ENCODE measurements around the gene KLHL36.

The KLHL36 gene

DNA sequence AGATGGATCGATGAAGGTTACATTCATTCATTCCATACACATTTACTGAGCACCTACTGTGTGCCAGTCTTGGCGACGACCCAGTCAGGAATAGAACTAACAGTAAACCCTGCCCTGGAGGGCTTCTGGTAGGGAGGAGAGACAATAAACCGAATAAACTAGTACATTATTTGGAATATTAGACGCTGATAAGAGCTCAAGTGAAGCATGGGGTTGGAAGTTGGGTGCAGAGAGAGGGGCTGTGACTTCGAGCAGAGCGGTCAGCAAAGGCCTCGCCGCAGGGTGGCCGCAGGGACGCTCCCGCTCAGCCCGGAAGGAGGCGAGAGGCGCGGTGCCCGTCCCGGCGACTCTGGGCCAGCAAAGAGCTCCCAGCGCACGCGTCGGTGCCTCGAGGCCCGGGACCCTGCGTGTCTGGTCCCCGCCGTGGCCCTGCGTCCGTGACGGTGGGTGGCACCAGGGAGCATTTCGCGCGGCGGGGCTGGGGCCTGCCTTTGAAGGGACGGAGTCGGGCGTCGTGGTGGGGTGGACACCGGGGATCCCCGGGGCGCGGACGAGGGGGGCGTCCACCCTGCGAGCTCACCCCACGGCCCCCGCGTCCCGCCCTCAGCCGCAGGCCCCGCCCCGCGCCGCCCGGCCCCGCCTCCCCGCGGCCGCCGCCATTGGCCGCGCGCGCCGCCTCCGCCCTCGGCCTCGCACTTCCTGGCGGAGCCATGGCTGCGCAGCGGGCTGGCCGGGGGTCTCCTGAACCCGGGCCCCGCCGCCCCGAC, at the start of gene KLHL36:
KLHL36 (plus strand) TSS at position 684 of the 767 bp plus-strand sequence. CDS start 2,357 bp downstream, outside the sequence.
- Mint-ChIP-seq H3K27me3 (no peaks in the 10 kb centered on the region), H3K27ac (peak within 1 kb of the TSS; percentile 95), H3K9me3 (no peaks in the 10 kb centered on the region), H3K36me3 (peaks cover 13 to 26% of the 10 kb centered on the region in 2 donors), H3K4me3 (peak within 1 kb of the TSS; percentile 90 to 92), H3K4me1 (peaks cover 35 to 58% of the 10 kb centered on the region in 2 donors)
- peak; percentile 84 to 91 for ATAC-seq (replicated peaks)
- DNase-seq: peak; percentile 66

DNA sequence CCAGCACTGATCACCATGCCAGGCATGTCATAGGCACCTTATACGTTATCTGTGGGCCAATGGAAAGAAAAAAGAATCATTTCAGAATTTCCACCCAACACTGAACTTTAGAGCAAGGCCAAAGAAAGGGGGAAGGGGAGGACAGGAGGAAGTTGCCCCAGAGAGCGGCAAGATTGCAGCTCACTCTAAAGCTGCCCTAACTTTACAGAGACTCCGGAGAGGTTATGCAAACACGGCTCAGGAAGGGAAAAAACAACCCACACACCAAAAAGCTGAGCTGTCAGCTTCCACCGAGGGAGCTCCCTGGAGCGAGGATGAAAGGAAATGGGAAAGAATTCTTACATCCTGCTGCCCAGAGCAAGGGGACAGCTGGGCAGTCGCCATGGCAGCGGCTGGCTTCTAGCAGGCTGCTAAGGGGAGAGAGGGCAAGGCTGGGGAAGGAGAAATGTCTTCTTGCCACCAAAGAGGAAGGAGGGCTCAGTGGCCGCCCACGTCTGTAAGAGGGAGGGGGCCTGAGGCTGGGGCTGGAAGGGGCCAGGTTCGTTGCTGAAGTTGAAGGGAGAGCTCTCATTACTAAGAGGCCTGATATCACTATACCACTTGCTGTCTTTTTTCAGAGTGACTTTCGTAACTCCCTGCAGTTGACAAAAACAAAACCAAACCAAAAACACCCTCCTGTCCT, 48.6 kb upstream of the KLHL36 start:
- DNase-seq: peak; percentile 84
- peaks cover 38 to 49% of the 10 kb centered on the region in 2 donors for H3K36me3 Mint-ChIP-seq
- H3K27me3 Mint-ChIP-seq: no peaks in the 10 kb centered on the region
- H3K9me3 Mint-ChIP-seq: peaks cover 0 to 4% of the 10 kb centered on the region in 2 donors
- peak; percentile 71 to 72 for ATAC-seq (replicated peaks)
- H3K4me1 Mint-ChIP-seq: peaks cover 67 to 93% of the 10 kb centered on the region in 2 donors
- H3K27ac Mint-ChIP-seq: peak overlapping the region; percentile 98
- peak overlapping the region; percentile 84 to 87 for H3K4me3 Mint-ChIP-seq

DNA sequence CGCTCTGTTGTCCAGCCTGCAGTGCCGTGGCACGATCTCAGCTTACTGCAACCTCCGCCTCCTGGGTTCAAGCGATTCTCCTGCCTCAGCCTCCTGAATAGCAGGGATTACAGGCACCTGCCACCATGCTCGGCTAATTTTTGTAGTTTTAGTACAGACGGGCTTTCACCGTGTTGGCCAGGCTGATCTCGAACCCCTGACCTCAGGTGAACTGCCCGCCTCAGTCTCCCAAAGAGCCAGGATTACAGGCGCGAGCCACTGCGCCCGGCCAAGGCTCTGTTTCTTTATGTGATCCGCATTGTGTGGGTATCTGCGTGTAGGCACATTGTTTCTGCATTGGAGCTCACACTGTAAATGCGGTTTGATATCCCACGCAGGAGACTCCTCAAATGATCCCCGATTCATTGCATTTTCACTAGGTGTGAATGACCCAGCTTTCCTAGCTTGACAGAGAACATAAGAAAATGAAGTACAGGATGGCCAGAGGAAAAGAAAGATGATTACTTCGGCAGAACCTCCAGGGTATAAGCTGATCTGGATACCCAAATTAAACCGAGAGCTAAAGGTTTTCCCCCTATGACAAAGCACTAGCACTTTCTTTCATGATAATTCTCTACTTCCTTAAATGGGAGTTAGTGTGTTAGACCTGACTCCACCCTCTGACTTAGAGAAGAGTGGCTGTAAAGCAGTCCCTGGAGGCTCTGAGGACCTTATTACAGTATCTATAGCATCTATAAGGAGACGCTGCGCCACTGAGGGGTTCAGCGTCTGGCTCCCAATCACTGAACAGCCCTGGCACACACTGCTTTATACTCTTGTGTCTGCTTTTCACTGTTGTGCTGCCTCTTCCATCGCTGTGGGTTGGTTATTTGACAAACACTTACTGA, 47.7 kb upstream of the KLHL36 start:
- Mint-ChIP-seq H3K36me3 (peaks cover 34 to 50% of the 10 kb centered on the region in 2 donors), H3K4me3 (peak overlapping the region; percentile 70 to 87), H3K9me3 (peaks cover 1 to 4% of the 10 kb centered on the region in 2 donors), H3K27me3 (no peaks in the 10 kb centered on the region), H3K4me1 (peaks cover 62 to 93% of the 10 kb centered on the region in 2 donors), H3K27ac (peak overlapping the region; percentile 98)
- ATAC-seq (replicated peaks) (peak; percentile 75 to 76), DNase-seq (peak; percentile 58)

DNA sequence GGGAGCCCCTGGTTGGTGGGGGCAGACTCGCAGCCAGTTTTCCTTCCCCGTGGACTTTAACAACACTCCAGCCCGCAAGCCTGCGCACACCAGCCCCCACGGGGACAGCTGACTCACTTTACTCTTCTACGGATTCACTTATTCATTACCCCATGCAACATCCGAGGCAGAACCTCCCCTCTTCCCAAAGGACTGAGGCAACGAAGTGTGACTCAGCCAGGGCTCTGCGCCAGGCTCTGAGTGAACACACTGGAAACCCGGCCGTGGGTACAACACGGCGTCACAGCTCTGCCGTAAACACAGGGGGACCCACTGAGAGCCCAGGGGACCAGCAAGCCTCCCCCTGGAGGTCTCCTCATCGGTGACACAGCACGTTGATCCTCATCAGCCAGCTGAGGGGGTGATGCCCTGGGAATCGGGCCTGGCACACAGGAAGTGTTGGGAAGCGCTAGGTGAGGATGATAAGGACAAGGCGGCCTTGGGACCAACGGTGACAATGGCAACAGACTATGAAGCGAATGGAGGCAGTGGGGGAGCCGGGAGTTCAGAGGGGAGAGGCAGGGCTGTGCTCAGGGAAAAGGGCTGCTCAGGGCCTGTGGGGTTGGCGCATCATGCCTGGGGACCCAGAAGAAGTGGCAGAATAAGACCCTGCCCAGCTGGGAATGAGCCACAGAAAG, 45.0 kb upstream of the KLHL36 start:
- Mint-ChIP-seq H3K36me3 (peaks cover 47 to 59% of the 10 kb centered on the region in 2 donors), H3K4me3 (peak overlapping the region; percentile 34 to 73), H3K4me1 (peaks cover 63 to 93% of the 10 kb centered on the region in 2 donors), H3K27me3 (no peaks in the 10 kb centered on the region), H3K27ac (peak overlapping the region; percentile 82), H3K9me3 (peaks cover 4 to 6% of the 10 kb centered on the region in 2 donors)
- DNase-seq (no peak), ATAC-seq (replicated peaks) (no peak)

DNA sequence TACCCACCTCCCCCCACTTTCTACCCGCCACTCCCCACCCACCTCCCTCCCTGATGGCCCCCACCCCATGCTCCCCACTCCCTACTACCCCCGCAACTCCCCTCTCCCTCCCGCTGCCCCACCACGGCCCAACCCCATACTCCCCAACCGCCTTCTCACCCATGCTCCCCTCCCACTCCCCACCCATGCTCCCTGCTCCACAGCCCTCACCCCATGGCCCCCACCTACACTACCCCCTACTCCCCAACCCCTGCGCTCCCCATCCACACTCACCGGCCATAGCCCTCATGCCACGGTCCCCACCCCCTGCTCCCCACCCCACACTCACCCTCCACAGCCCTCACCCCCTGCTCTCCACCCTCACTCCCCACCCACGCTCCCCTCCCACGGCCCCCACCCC, 44.4 kb upstream of the KLHL36 start:
- Mint-ChIP-seq H3K9me3 (peaks cover 4 to 6% of the 10 kb centered on the region in 2 donors), H3K27ac (peak overlapping the region; percentile 88), H3K27me3 (no peaks in the 10 kb centered on the region), H3K4me1 (peaks cover 65 to 96% of the 10 kb centered on the region in 2 donors), H3K36me3 (peaks cover 52 to 63% of the 10 kb centered on the region in 2 donors), H3K4me3 (peak overlapping the region in 1 of 2 donors; percentile 73)
- ATAC-seq (replicated peaks) (no peak), DNase-seq (no peak)

DNA sequence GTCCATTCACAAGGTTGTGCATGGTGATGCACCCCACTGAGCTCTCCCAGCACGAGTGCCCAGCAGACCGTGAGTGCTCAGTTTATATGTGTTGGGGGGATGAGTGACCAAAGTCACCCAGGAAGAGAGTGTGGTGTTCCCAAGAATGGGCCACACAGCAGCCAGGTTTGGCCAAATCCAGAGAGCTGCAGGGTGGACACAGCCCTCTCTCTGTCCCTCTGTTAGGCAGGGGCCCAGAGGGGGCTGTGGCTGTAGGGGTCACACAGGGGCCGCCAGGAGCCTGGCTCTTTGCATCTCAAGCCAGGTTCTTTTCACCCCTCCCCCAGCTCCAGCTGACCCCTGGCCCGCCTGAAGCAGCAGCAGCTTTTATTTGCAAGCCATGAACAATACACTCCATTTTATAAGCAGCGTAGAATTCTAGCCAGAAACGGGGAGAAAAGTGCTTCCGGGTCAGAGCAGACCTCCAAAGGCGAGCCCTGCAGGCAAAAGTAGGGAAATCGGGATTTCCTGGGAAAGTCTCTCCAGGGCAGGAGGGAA, 43.8 kb upstream of the KLHL36 start:
- ATAC-seq (replicated peaks) (no peak), DNase-seq (no peak)
- H3K36me3 Mint-ChIP-seq: peaks cover 58 to 69% of the 10 kb centered on the region in 2 donors
- H3K9me3 Mint-ChIP-seq: peaks cover 8 to 9% of the 10 kb centered on the region in 2 donors
- peak overlapping the region in 1 of 2 donors; percentile 39 for H3K4me3 Mint-ChIP-seq
- H3K27me3 Mint-ChIP-seq: no peaks in the 10 kb centered on the region
- H3K27ac Mint-ChIP-seq: peak overlapping the region; percentile 88
- peaks cover 67 to 96% of the 10 kb centered on the region in 2 donors for H3K4me1 Mint-ChIP-seq

DNA sequence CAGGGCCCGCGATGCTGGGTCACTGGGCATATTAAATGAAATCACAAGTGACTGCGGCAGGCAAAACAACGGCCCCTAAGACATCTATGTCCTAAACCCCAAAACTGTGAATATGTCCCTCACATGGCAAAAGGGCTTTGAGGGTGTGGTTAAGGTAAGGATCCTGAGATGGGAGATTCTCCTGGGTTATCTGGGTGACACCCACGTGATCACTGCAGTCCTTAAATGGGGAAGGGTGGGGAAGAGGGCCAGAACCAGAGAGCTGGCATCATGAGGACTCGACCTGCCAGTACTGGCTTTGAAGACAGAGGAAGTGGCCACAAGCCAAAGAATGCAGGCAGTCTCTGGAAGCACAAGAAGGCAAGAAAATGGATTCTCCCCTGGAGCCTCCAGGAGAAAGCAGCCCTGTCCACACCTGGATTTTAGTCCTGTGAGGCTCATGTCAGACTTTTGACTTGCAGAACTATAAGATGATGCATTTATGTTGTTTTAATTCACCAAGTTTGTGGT, 42.9 kb upstream of the KLHL36 start:
- no peaks in the 10 kb centered on the region for H3K27me3 Mint-ChIP-seq
- H3K27ac Mint-ChIP-seq: peak overlapping the region; percentile 73
- no peak for ATAC-seq (replicated peaks)
- H3K9me3 Mint-ChIP-seq: peaks cover 9 to 13% of the 10 kb centered on the region in 2 donors
- peaks cover 65 to 78% of the 10 kb centered on the region in 2 donors for H3K36me3 Mint-ChIP-seq
- peaks cover 66 to 96% of the 10 kb centered on the region in 2 donors for H3K4me1 Mint-ChIP-seq
- no peak for DNase-seq
- H3K4me3 Mint-ChIP-seq: no peak overlapping the region

DNA sequence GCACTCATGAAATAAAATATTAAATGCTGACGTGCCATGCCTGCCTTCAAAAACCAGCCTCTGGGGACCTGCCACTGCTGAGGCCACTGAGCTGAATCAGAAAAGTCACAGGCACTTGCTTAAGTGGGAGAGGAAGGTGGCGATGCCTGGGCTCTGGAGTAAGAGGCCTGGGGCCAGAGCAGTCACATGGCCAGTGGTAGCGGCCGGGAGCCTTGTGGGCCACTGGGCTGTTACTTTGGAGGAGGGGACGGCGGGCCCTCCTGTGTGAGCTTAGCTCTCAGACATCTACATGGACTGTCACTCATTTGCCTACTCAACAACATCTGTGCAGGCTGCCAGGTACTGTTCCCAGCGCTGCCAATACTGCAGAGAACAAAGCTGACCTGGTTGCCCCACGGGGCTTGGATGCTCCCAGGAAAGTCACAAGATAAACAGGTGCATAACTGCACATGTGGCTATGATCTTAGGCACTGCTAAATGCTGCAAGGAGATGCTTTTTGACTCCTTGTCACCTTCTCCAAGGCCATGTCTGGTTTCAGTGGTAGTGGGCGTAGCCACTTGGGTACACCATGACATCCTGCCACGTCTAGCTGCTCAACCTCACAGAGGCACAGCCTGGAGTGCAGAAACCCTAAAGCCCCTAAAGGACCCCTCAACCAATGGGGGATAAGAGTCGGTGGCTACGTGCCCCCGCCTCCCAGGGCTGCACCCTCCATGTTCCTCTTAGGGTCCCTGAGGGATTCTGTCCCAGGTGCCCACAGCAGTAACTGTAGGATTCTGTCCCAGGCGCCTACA, 42.0 kb upstream of the KLHL36 start:
- Mint-ChIP-seq H3K36me3 (peaks cover 71 to 80% of the 10 kb centered on the region in 2 donors), H3K9me3 (peaks cover 9 to 19% of the 10 kb centered on the region in 2 donors), H3K27me3 (no peaks in the 10 kb centered on the region), H3K27ac (peak overlapping the region; percentile 95), H3K4me3 (peak overlapping the region; percentile 47 to 80), H3K4me1 (peaks cover 66 to 96% of the 10 kb centered on the region in 2 donors)
- no peak for DNase-seq
- ATAC-seq (replicated peaks): no peak

DNA sequence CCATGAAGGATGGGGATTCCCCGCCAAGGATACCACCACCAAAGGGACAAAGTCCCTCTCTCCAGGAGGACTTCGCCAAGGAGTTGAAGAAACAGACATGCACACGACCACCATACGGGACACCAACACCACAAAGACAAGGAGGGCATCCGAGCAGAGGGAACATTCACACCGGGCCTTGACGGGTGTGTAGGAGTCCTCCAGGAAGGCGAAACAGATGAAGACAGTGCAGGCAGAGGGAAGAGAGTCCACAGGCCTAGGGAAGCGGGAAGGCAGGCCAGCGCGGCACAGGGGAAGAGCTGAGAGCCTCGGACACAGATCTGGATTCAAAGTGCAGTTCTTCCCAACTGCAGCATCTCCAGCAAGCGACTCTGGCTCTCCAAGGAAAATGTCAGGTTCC, 41.2 kb upstream of the KLHL36 start:
- no peak for DNase-seq
- Mint-ChIP-seq H3K27me3 (no peaks in the 10 kb centered on the region), H3K36me3 (peaks cover 75 to 82% of the 10 kb centered on the region in 2 donors), H3K9me3 (peaks cover 12 to 20% of the 10 kb centered on the region in 2 donors), H3K27ac (peak overlapping the region; percentile 95), H3K4me3 (peak overlapping the region; percentile 47 to 80), H3K4me1 (peaks cover 69 to 95% of the 10 kb centered on the region in 2 donors)
- ATAC-seq (replicated peaks): no peak

DNA sequence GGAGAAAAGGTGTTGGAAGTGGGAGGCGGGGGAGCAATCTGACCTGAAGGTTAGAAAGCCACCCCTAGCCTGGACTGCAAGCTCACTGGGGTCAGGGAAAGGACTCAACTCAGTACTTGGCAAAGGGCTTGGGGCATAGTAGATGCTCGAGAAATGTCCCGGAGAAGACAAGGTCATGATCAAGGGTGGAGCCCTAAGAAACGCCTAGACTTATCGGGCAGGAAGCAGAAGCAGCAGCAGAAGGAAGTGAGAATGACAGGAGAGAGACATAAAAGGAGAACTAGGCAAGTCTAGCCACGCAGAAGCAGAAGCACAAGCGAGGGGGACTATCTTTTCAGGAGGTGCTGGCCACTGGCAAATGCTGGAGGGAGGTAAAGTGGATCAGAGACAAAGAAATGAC, 40.6 kb upstream of the KLHL36 start:
- H3K9me3 Mint-ChIP-seq: peaks cover 12 to 20% of the 10 kb centered on the region in 2 donors
- H3K27ac Mint-ChIP-seq: peak overlapping the region; percentile 95
- H3K27me3 Mint-ChIP-seq: no peaks in the 10 kb centered on the region
- H3K4me1 Mint-ChIP-seq: peaks cover 69 to 95% of the 10 kb centered on the region in 2 donors
- DNase-seq: peak; percentile 66
- H3K36me3 Mint-ChIP-seq: peaks cover 81 to 87% of the 10 kb centered on the region in 2 donors
- peak; percentile 90 to 95 for ATAC-seq (replicated peaks)
- H3K4me3 Mint-ChIP-seq: peak overlapping the region; percentile 80 to 81

DNA sequence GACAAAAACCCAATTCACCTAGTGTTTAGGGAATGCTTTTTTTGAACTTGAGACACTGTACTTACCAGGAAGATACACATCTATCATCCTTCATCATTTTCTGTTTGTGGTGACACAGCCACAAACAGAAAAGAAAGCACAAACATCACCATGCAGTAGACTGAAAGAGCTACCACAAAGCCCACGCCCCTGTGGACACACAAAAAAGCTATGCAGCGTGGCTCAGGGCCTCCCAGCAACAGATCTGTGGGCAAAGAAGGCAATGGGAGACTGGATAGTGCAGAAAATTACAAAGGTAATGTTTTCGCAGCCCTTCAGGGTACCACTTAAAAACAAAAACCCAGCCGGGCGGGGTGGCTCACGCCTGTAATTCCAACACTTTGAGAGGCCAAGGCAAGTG, 40.0 kb upstream of the KLHL36 start:
- peaks cover 79 to 88% of the 10 kb centered on the region in 2 donors for H3K36me3 Mint-ChIP-seq
- H3K27me3 Mint-ChIP-seq: no peaks in the 10 kb centered on the region
- H3K4me3 Mint-ChIP-seq: peak overlapping the region; percentile 80 to 81
- ATAC-seq (replicated peaks) (peak; percentile 34 to 52), DNase-seq (no peak)
- H3K9me3 Mint-ChIP-seq: peaks cover 12 to 20% of the 10 kb centered on the region in 2 donors
- peaks cover 65 to 95% of the 10 kb centered on the region in 2 donors for H3K4me1 Mint-ChIP-seq
- peak overlapping the region; percentile 95 for H3K27ac Mint-ChIP-seq

DNA sequence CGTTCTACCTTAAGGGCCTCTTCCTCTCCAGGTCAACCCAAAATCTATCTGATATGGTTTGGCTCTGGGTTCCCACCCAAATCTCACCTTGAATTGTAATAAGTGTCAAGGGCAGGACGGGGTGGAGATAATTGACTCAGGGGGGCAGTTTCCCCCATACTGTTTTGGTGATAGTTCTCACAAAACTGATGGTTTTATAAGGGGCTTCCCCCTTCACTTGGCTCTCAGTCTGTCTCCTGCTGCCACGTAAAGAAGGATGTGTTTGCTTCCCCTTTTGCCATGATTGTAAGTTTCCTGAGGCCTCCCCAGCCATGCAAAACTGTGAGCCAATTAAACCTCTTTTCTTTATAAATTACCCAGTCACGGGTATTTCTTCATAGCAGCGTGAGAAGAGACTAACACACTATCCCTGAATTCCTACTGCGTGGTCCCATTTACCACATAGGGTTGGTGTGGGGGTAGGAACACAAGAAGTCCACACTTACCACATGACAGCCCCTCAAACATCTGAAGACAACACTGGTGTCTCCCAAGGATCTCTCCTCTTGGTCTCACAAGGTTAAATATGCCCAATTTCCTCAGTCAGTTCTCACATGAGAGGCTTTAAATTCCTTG, 38.6 kb upstream of the KLHL36 start:
- peak overlapping the region; percentile 49 to 62 for H3K4me3 Mint-ChIP-seq
- H3K27me3 Mint-ChIP-seq: no peaks in the 10 kb centered on the region
- H3K9me3 Mint-ChIP-seq: peaks cover 12 to 20% of the 10 kb centered on the region in 2 donors
- peak overlapping the region; percentile 96 for H3K27ac Mint-ChIP-seq
- peaks cover 70 to 97% of the 10 kb centered on the region in 2 donors for H3K4me1 Mint-ChIP-seq
- H3K36me3 Mint-ChIP-seq: peaks cover 87 to 93% of the 10 kb centered on the region in 2 donors
- ATAC-seq (replicated peaks) (peak; percentile 36 to 48), DNase-seq (no peak)

Data from stimulated activated naive B cell treated with anti-CD40 and anti-IgM and Interleukin-4, amounts not matched to agents 10 μg/mL and 1 μg/mL and 100 μg/mL, for 72 hours (primary cell).